22Rv1 (cell line): ENCODE results near the gene ARHGAP10.

Experiments used
- ZFX ChIP-seq: fragments of 450-650 bp; IDR thresholded peaks from 2 replicates; pipeline ENCODE4 v1.6.1; 2017; ENCODE audit warnings: antibody characterized with exemption, borderline replicate concordance
- TF ChIP-seq, protein P1 (sequence below): fragments of 450-650 bp; IDR thresholded peaks from 2 replicates; pipeline ENCODE4 v1.5.1; 2017; ENCODE audit warnings: mild to moderate bottlenecking

GRCh38 chr4:148114436-148114835, 382.5 kb downstream of the ARHGAP10 start:
- TF ChIP-seq, protein P1, sequence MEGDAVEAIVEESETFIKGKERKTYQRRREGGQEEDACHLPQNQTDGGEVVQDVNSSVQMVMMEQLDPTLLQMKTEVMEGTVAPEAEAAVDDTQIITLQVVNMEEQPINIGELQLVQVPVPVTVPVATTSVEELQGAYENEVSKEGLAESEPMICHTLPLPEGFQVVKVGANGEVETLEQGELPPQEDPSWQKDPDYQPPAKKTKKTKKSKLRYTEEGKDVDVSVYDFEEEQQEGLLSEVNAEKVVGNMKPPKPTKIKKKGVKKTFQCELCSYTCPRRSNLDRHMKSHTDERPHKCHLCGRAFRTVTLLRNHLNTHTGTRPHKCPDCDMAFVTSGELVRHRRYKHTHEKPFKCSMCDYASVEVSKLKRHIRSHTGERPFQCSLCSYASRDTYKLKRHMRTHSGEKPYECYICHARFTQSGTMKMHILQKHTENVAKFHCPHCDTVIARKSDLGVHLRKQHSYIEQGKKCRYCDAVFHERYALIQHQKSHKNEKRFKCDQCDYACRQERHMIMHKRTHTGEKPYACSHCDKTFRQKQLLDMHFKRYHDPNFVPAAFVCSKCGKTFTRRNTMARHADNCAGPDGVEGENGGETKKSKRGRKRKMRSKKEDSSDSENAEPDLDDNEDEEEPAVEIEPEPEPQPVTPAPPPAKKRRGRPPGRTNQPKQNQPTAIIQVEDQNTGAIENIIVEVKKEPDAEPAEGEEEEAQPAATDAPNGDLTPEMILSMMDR, result no peak
- TF ChIP-seq ZFX, result no peak
